Stimulated activated CD4-positive, alpha-beta T cell treated with anti-CD3 and anti-CD28 coated beads, Interleukin-15, amount 100 ng/mL, for 24 hours (primary cell): ENCODE measurements around the gene UFSP1.
A peak's percentile ranks its signal among the peaks of the same experiment; 100 is the strongest.

Experiments
- DNase-seq: peaks from one replicate; pipeline ENCODE4 v3.0.0-alpha.2; 2020

UFSP1 gene

DNA sequence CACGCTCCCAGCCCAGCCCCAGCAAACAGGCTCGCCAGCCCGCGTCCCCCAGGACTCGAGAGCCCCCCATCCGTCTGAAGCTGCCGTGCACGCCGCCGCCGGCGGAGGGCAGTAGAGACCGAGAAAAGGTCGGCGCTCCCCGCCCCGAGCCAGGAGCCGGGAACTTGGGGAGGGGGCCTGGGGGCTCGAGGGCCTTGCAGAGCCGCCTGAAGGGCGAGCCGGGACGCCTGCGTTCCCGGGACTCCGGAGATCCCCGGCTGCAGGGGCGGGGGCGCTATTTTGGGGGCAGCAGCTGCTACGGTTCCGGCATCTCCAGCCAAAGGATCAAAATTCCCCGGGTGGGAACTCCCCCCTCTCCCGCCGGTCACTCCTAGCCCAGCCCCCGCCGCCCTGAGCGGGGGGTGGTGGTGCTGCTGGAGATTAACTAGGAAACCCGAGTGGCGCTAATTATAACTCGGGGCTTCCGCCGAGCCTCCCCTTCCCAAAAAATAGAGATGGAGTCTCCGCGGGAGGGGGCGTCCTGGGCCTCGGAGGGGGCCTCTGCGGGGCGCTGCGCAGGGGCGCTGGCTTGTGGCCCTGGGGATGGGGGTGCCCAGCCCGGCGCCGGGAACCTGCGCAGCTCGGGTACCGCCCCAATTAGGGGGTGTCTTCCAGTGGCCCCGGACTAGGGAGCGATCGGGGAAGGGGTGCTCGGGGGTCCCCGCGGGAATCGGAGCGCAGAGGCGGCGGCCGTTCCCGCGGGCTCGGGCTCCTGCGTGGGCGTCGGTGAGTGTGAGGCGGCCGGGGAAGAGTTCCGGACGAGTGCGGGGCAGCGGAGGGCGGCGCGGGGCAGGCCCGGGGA is 5.6 kb upstream of the UFSP1 start:
- peak; percentile 68 for DNase-seq

DNA sequence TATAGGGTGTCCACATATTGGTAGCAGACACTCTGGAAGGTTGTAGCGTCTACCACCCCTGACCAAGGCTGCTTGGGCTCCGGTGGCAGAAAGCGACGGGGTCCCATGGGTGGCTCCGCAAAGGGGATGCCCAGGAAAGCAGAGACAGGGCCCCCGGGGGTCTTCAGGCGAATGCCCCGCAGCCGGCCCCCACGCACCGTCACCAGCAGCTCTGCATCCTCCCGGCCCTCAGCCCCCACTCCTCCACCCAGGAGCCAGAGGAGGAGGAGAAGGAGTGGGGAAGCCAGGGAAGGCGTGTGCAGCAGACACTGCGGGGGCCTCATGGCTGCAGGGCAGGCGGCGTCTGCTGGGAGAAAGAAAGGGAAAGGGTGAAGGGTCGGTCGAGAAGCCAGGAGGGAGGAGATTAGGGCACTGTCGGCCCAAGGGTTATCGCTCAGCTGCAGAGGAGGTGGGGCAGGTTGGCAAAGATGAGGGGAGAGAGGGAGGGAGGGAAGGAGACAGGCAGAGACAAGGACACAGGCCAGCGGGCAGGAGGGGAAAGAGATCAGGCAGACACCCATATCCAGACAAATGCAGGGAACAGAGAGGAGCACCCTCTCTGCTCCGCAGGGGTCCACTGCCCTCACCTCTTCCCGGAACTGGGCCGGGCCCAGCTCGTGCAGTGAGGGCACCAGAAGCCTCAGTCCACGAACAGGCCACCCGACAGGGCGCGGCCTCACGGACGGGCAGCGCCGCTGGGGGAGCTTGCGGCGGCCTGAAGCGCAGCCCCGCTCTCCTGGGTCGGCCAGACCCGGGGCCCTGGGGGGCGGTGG is 4.6 kb upstream of the UFSP1 start:
- DNase-seq, result no peak

DNA sequence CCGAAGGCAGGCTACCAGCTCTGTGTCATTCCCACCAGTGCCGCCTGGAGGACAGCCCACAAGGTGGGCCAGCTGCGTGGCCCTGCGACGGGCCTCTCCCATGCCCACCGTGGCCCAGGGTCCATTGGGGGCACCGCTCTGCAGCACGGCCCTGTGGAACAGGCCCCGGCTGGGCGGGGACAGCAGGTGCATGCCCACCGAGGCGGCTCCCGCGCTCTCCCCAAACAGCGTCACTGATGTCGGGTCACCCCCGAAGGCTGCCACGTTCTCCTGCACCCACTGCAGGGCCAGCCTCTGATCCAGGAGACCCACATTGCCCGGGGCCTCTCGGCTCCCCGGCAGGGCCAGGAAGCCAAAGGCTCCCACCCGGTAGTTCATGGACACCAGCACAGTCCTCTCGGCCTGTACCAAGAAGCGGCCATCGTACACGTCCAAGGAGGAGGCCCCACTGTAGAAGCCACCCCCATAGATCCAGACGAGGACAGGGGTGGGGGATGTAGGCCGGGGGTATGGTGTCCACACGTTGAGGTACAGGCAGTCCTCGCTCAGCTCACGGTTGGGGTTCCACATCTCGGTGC is 3.9 kb upstream of the UFSP1 start:
- no peak for DNase-seq

DNA sequence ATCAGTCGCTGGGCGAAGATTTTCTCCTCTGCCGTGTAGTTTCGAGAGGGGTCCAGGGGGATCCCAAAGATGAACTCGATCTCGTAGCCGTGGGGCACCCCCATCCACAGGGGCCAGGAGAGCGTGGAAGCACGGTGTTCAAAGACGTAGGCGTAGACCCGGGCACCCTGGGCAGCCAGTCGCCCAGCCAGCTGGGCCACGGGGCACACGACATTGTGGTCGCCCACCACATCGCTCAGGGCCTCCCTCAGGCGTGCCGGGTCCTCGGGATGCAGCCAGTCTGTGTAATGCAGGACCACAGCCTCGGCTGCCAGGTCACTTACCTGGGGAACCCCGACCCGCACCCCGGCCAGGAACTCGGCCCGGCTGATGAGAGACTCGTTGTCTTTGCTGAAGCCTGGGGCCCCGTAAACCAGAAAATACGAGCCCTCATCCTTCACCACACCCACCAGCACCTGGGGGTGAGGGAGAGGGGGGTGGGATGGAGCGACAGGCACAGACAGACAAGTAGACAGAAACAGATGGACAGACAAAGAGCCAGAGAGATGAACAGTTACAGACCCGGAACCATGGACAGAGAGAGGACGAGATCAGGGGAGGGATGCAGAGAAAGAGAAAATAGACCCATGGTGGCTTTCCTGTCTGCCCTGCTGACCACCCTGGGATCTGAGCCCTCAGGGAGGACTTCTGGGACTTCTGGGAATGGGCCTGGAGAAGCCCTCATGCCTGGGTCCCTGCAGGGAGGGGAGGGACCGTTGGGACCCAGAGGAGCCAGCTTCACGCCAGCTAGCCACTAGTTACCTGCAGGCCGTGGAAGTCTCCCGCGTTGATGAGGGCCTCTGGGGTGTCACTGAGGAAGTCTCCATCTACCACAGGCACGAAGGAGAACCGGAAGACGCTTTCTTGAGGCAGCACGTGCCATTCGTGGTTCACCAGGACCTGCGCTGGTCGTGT is 3.1 kb upstream of the UFSP1 start:
- no peak for DNase-seq

DNA sequence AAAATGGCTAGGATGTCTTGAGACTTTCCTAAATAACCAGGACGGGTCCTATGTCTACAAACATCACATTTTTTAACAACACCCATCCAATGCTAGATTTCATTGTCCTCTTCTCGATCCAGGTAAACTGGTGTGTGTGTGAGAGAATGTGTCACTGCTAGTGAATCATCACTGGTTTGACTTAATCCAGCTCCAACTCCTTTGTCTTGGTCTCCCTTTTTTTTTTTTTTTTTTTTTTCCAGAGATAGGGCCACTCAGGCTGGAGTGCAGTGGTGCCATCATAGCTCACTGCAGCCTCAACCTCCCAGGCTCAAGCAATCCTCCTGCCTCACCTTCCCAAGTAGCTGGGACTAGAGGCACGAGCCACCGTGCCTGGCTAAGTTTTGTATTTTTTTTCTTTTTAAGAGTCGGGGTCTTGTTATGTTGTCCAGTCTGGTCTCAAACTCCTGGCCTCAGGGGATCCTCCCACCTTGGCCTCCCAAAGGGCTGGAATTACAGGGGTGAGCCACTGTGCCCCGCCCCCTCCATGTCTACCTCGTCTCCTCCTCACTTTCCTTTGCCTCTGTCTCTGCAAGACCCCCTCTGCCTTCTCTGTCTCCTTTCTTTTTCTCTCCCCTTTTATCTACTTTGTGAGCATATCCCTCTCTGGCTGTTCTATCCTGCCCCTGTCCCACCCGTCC is 2.2 kb upstream of the UFSP1 start:
- no peak for DNase-seq

DNA sequence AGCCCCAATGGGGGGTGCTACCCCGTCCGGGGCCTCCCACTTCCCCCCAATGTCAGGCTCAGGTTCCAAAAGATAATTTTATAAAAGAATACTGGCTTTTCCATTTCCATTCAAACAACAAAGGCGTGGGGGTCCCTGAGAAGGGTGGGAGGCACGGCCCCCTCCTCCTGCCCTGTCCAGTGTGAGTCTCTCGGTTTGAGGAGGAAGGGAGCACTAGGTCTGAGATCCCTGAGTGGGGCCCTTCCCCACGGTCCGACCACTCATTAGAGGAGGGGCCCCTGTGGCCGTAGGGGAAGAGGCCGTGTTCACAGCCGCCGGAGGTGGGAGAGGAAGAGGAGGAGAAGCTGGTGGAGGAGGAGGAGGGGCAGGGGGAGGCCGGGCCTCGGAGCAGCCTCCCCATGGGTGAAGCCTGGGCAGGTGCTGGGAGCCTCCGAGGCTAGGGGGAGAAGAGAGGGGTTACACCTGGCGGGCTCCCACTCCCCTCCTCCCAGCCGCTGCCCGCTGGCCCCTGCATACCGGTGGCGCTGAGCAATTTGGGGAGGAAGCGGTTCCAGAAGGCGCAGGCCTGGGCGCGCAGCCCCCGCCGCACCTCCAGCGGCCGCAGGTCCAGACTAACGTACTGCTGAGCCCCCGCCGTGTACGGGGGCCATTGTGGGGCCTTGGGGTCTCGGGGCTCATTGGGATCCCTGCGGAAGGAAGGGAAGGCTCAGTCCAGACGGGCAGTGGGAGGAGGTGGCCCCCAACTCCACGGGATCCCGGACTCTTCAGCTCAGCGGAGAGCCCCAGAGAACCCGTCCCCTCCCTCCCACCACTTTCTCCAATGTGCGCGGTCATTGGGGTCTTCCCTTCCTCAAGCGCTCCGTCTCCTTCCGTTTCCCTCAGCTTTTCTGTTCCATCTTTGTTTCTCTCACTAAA is 1.4 kb upstream of the UFSP1 start:
- peak; percentile 29 for DNase-seq

DNA sequence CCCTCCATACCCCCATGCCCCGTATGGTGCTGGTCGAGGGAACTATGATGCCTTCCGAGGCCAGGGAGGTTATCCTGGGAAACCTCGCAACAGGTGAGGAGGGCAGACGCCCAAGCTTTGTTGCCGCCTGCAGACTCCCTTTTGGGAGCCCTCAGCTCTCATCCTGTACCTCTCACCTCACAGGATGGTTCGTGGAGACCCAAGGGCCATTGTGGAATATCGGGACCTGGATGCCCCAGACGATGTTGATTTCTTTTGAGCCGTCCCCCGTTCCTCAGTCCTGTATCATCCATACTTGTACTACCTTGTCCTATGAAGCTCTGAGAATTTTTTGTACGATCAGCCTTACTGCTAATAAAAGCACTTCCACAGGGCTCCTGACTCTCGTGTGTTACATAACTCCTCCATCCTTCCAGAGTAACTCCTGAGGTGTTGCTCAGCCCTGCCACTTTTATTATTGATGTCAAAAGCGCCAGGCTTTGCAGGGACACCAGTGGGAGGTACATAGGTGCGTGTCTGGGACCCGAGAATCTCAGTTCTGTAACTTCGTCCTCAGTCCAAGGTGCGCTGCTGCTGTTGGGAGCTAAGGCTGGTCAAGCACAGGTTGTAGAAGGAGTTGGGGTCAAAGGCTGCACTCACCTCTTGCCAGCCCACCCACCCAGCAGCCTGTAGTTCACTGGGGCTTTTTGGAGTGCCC is 1.1 kb downstream of the UFSP1 start:
- DNase-seq, result no peak

DNA sequence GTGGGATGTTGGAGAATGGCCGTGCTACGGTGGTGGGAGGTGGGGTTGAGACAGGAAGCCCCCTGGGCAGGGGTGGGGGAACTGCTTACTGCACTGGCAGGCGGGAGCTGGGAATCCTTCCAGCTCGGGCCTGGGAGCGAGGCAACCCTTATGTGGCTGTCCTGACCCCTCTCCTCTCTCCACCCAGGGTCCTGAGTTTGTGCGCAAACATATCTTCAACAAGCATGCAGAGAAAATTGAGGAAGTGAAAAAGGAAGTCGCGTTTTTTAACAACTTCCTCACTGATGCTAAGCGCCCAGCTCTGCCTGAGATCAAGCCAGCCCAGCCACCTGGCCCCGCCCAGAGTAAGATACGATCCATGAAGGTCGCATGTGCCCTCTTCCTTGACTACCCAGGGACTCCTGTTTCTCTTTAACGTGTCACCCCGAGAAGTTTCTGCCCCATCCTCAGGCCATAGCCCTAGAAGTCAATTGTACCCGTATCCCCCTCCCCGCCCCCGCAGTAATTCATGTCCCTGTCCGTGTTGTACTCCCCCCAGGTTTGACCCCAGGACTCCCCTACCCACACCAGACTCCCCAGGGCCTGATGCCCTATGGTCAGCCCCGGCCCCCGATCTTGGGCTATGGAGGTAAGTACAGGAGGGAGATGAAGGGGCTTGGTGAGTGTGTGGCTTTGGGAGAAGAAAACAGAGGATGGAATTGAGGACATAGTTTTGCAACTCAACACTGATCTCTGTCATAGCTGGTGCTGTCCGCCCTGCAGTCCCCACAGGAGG is 1.8 kb downstream of the UFSP1 start:
- DNase-seq, result peak; percentile 71

DNA sequence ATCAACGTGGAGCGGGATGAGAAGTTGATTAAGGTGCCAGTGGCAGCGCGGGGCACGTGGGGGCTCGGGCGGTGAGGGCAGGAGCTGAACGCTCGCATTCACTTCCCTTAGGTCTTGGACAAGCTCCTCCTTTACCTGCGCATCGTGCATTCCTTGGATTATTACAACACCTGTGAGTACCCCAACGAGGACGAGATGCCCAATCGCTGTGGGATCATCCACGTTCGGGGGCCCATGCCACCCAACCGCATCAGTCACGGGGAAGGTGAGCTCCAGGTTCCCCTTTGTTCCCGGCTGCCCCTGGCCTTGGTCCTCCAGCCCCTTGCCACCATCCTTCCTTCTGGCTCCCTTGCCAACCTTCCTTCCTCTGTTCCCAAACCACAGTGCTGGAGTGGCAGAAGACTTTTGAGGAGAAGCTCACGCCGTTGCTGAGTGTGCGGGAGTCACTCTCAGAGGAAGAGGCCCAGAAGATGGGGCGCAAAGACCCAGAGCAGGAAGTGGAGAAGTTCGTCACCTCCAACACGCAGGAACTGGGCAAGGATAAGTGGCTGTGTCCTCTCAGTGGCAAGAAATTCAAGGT is 2.5 kb downstream of the UFSP1 start:
- DNase-seq, result peak; percentile 41

DNA sequence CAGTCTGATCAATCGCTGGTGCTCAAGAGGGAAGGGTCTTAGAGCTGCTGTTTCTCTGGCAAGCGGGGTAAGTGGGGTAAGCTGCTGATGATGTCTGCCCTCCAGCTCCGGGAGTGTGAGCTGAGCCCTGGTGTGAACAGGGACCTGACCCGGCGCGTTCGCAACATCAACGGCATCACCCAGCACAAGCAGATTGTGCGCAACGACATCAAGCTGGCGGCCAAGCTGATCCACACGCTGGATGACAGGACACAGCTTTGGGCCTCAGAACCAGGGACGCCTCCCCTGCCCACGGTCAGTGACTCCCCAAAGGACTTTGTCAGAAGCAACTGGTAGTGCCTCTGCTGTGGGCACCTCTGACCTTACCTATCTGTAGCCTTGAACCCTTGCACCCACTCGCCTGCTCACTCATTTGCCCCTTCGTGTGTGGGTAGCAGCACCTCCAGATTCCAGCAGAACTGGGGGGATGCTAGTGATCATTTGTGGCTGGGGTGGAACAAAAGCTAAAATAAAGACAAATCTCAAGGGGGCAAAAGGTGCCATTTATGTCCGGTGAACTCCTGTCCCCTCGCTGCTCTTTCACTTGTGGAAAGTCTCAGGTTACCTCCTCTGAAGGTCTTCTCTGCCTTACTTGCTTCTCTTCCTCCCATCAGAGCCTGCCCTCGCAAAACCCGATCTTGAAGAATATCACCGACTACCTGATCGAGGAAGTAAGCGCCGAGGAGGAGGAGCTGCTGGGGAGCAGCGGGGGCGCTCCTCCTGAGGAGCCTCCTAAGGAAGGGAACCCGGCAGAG is 3.2 kb downstream of the UFSP1 start:
- no peak for DNase-seq

DNA sequence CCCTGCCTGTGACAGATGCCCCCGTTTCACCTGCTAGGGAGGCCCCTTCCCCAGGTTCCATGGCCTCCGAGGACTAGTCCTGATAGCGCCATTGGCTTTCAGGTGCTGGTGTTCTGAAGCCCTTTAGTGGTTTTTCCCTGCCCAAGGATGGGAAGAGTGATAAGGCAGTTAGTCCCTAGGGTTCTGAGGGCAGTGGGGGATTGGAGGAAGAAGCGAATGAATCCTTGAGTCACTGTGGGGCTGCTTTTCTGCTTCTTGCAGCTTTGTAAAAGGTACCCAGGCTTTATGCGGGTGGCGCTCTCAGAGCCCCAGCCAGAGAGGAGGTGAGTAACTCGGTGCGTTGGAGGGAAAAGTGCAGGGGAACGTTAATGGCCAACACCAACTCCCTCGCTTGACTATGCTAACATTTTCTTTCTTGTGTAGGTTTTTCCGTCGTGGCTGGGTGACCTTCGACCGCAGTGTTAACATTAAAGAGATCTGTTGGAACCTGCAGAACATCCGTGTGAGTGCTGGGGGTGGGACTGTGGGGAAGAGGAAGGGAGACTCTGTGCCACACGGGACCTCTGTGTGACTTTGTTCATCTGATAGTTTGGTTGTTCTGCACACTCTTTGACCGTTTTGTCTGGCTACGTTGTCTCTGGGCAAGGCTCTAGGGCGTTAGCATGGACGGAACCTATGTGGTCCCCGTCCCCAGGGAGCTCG is 3.9 kb downstream of the UFSP1 start:
- DNase-seq, result no peak

DNA sequence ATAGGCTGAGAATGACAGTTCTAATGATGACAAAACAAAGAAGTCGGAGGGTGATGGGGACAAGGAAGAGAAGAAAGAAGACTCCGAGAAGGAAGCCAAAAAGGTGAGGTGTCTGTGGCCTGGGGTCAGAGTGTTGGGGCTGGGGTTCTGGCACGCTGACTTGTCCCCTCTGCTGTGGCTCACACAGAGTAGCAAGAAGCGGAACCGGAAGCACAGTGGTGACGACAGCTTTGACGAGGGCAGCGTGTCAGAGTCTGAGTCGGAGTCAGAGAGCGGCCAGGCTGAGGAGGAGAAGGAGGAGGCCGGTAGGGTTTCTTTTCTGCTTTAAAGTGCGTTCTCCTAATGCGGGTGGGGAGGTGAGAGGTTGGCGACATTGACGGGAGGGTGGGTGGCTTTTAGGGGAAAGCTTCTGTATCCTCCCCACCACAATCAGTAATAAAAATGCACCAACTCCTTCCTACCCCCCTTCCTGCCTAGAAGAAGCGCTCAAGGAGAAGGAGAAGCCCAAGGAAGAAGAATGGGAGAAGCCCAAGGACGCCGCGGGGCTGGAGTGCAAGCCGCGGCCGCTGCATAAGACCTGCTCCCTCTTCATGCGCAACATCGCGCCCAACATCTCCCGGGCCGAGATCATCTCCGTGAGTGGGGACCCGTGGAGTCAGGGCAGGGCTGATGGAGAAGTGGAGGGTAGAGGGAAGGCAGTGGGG is 4.6 kb downstream of the UFSP1 start:
- no peak for DNase-seq

DNA sequence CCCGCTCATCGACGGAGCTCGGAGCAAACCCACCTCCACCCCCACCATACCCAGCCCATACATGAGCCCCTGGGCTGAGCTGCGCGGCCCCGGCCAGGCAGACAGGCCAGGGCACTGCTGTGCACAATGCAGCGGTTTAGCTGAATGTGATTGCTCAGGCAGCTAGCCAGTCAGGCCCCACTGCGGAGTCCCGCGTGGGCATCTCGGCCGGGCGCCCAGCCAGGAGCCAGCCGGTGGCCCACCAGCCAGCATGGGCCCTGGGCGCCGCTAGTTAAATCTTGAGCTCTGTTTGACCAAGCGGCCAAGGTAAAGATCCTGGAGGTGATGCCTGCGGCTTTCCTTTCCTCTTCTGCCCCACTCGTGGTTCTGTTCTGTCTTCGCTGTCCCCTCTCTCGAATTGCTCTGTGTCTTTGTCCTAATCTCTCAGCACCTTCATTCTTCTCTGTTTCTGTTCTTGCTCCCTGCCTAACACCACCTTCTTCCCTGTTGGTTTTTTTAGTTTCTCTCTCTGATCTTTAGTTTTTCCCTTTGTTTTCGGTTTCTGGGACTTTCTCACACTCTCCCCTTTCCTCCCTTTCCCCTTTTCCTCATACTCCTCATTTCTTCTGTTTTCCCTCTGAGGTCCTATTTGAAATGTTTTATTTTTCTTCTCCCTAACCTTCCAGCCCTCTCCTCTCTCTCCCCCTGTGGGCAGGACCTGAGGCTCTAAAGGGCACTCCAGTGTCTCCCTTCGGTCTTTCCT is 6.6 kb downstream of the UFSP1 start:
- DNase-seq, result no peak

DNA sequence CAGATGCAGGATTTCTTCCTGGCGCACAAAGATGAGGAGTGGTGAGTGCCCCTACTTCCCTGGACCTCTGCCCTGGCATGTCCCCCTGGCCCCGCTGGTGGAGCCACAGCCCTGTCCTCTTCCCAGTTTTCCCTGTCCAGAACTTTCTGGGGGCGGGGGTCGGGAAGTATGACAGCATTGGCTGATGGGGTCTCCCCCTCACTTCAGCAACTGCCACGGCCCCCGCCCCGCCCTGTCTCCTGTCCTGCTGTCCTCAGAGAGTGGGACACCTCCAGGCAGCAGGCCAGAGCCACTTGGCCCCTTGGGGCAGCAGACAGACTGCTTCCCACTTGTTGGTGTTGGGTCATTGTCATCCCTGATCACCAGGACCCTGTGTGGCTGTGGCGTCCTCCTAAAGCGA is 7.3 kb downstream of the UFSP1 start:
- no peak for DNase-seq

DNA sequence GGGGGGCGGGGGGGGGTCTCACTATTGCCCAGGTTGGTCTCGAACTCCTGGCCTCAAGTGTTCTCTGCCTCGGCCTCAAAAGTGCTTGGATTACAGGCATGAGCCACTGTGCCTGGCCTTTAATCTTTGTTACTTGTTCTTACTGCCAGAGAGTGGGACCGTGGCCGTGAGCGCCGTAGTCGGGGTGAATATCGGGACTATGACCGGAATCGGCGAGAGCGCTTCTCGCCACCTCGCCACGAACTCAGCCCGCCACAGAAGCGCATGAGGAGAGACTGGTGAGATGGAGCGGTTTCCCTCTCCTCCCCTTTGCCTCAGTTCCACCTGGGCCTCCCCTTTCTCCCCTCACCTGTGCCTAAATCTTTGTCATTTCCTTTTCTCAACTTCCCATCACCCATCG is 8.4 kb downstream of the UFSP1 start:
- no peak for DNase-seq

DNA sequence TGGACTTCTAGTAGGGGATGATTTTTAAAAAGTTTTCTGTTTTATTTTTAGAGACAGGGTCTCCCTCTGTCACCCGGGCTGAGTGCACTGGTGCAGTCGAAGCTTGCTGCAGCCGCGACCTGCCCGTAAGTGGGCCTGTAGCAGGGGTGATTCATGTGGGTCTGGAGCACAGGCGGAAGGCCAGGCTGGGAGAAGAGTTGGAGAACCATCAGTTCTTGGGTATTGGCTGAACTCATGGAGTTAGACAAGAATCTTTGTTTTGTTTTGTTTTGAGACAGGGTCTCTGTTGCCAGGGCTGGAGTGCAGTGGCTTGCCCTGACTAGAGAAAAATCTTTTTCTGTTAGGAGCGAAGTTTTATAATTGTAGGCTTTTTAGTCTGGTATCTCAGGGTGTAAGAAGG is 8.9 kb downstream of the UFSP1 start:
- no peak for DNase-seq
